CD4-positive, alpha-beta T cell treated with Interleukin-12 subunit alpha and Interleukin-12 subunit beta, for 1 hour (primary cell): ENCODE data around the gene MUC2.

Source experiments
- DNase-seq: peaks from one replicate; pipeline ENCODE4 v3.0.0-alpha.2; 2020

Gene MUC2

GRCh38 chr11:1036931-1037330 lies 37.7 kb upstream of the MUC2 start:
- no peak for DNase-seq

- DNase-seq: no peak
These were observed 37.1 kb upstream of the MUC2 start for GRCh38 chr11:1037506-1038055.

- DNase-seq: no peak
These were observed 36.3 kb upstream of the MUC2 start for GRCh38 chr11:1038361-1038760.

- no peak for DNase-seq
These were observed 35.8 kb upstream of the MUC2 start for GRCh38 chr11:1038921-1039320.

- no peak for DNase-seq
These were observed 34.9 kb upstream of the MUC2 start for GRCh38 chr11:1039481-1040427.

GRCh38 chr11:1040428-1041148 lies 34.1 kb upstream of the MUC2 start:
- DNase-seq: no peak

GRCh38 chr11:1041149-1041467 lies 33.6 kb upstream of the MUC2 start:
- no peak for DNase-seq

GRCh38 chr11:1041471-1041870 lies 33.2 kb upstream of the MUC2 start:
- no peak for DNase-seq

- no peak for DNase-seq
These were observed 32.6 kb upstream of the MUC2 start for GRCh38 chr11:1041936-1042608.

- DNase-seq: no peak
These were observed 31.8 kb upstream of the MUC2 start for GRCh38 chr11:1042626-1043562.

GRCh38 chr11:1043563-1044096 lies 31.0 kb upstream of the MUC2 start:
- no peak for DNase-seq

GRCh38 chr11:1044160-1044559 lies 30.5 kb upstream of the MUC2 start:
- no peak for DNase-seq

GRCh38 chr11:1047595-1048156 lies 27.0 kb upstream of the MUC2 start:
- DNase-seq: no peak

GRCh38 chr11:1048375-1049070 lies 26.2 kb upstream of the MUC2 start:
- DNase-seq: no peak

- DNase-seq: no peak
These were observed 25.6 kb upstream of the MUC2 start for GRCh38 chr11:1049071-1049405.

GRCh38 chr11:1049431-1049891 lies 25.2 kb upstream of the MUC2 start:
- no peak for DNase-seq

GRCh38 chr11:1049911-1050580 lies 24.6 kb upstream of the MUC2 start:
- no peak for DNase-seq

GRCh38 chr11:1050581-1051355 lies 23.9 kb upstream of the MUC2 start:
- DNase-seq: peak; percentile 77

GRCh38 chr11:1051356-1052132 lies 23.1 kb upstream of the MUC2 start:
- no peak for DNase-seq
